ENCODE data around the gene BROX. TPM values are rescaled to one million over a fixed set of nuclear protein-coding genes. Genes with fewer than 3 reads are reported as not detected.

The BROX gene
- total RNA-seq, 1 experiment from 2014 or later: 44.9 TPM

GRCh38 chr1:222730866-222731265 lies 18.5 kb downstream of the BROX start:
- POLR2A ChIA-PET: no interaction called here
- Histone ChIP-seq H3K27me3 (ENCODE audit: insufficient read depth, low read length) (no peaks in the 10 kb centered on the region), H4K20me1 (ENCODE audit: insufficient read depth) (no peaks in the 10 kb centered on the region), H3K36me3 (ENCODE audit: control insufficient read depth in 1 of 2, insufficient read depth in 2 of 2, low read length in 2 of 2) (peaks cover 20 to 62% of the 10 kb centered on the region in 2 experiments), H3K9me2 (ENCODE audit: insufficient read depth) (no peaks in the 10 kb centered on the region), H3K4me2 (ENCODE audit: low read length) (no peak overlapping the region), H3K4me3 (replicated peaks in 1 of 2; ENCODE audit: low read depth in 1 of 2, low read length in 2 of 2) (no peak overlapping the region), H3K9ac (ENCODE audit: low read length) (no peak overlapping the region), H3K4me1 (ENCODE audit: control insufficient read depth in 1 of 2, insufficient read depth in 2 of 2, low read length in 2 of 2) (no peaks in the 10 kb centered on the region), H2AFZ (ENCODE audit: low read depth, low read length, poor library complexity, severe bottlenecking) (no peak overlapping the region), H3K9me3 (ENCODE audit: control insufficient read depth in 1 of 2, insufficient read depth in 1 of 2, low read depth in 1 of 2, low read length in 2 of 2) (no peaks in the 10 kb centered on the region), H3K27ac (ENCODE audit: low read depth, low read length) (no peak overlapping the region), H3K79me2 (ENCODE audit: insufficient read depth, low read length) (no peaks in the 10 kb centered on the region)
- ATAC-seq: no peak
- RAD21 ChIA-PET (ENCODE audit: low non-redundant PET in 1 of 2, low total read pairs in 2 of 2, uncharacterized antibody in 2 of 2, unreplicated experiment in 2 of 2): no interaction called here
- BruUV-seq (replicated peaks): no TSS peak
- TF ChIP-seq ELF1 (IDR thresholded peaks at IDR 0.05; ENCODE audit: borderline replicate concordance, low read depth): no peak
- TF ChIP-seq RAD21 (IDR thresholded peaks at IDR 0.05; ENCODE audit: low read depth): no peak
- no peak for TF ChIP-seq EZH2phosphoT487 (IDR thresholded peaks at IDR 0.05; ENCODE audit: borderline replicate concordance)
- no peak for TF ChIP-seq SIN3A (IDR thresholded peaks at IDR 0.05; ENCODE audit: low read depth)
- no peak for TF ChIP-seq EZH2 (IDR thresholded peaks at IDR 0.05)
- no peak for TF ChIP-seq MAX (IDR thresholded peaks at IDR 0.05)
- no peak for TF ChIP-seq EGR1 (IDR thresholded peaks at IDR 0.05; ENCODE audit: low read depth)
- no peak for TF ChIP-seq POLR2AphosphoS5 (IDR thresholded peaks at IDR 0.05; ENCODE audit: low read depth, low read length)
- no peak for TF ChIP-seq JUND (IDR thresholded peaks at IDR 0.05)
- no peak for TF ChIP-seq YY1 (IDR thresholded peaks at IDR 0.05; ENCODE audit: extremely low read depth, insufficient replicate concordance, low read depth, low read length)
- DNase-seq (ENCODE audit: low read depth, low spot score): no peak
- CTCF ChIA-PET: no interaction called here
- intact Hi-C loops (cut with micrococcal nuclease): no loop called here

Measured in HCT116 (cell line).